ENCODE measurements around the gene MMS22L.

Gene MMS22L

DNA sequence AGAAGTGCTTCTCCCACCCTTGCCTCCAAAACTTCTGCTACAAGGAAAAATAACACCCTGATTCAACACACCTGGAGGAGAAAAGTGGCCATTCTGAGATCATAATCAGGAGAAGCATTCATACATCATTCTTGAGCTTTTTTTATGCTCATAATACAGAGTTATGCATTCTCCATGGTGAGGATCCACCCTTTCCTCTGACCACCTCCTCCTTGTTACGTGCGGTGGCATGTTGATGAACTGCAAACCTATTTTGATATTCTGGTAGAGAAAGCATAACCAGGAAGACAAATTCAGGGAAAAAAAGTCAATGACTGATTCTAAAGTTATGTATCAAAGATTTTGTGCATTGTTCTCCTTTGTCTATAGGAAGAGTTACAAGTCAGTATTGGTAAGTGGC lies 188.6 kb downstream of the MMS22L start:
- no peak overlapping the region for H3K27ac ChIP-seq (replicated peaks)
- TF ChIP-seq SPI1 (IDR thresholded peaks at IDR 0.05; ENCODE audit: borderline replicate concordance, low read depth) (no peak), GABPA (IDR thresholded peaks at IDR 0.05; ENCODE audit: low read depth) (no peak), POLR2AphosphoS5 (IDR thresholded peaks at IDR 0.05; ENCODE audit: low read depth) (no peak), REST (IDR thresholded peaks at IDR 0.05; ENCODE audit: insufficient replicate concordance, low read depth) (no peak)
- TF ChIP-seq, protein P1, sequence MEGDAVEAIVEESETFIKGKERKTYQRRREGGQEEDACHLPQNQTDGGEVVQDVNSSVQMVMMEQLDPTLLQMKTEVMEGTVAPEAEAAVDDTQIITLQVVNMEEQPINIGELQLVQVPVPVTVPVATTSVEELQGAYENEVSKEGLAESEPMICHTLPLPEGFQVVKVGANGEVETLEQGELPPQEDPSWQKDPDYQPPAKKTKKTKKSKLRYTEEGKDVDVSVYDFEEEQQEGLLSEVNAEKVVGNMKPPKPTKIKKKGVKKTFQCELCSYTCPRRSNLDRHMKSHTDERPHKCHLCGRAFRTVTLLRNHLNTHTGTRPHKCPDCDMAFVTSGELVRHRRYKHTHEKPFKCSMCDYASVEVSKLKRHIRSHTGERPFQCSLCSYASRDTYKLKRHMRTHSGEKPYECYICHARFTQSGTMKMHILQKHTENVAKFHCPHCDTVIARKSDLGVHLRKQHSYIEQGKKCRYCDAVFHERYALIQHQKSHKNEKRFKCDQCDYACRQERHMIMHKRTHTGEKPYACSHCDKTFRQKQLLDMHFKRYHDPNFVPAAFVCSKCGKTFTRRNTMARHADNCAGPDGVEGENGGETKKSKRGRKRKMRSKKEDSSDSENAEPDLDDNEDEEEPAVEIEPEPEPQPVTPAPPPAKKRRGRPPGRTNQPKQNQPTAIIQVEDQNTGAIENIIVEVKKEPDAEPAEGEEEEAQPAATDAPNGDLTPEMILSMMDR (IDR thresholded peaks at IDR 0.05; ENCODE audit: insufficient read depth, low read length), result no peak

GRCh38 chr6:97092673-97093305 lies 190.2 kb downstream of the MMS22L start:
- TF ChIP-seq POLR2AphosphoS5 (IDR thresholded peaks at IDR 0.05; ENCODE audit: low read depth), result no peak
- TF ChIP-seq SPI1 (IDR thresholded peaks at IDR 0.05; ENCODE audit: borderline replicate concordance, low read depth), result no peak
- TF ChIP-seq REST (IDR thresholded peaks at IDR 0.05; ENCODE audit: insufficient replicate concordance, low read depth), result no peak
- TF ChIP-seq GABPA (IDR thresholded peaks at IDR 0.05; ENCODE audit: low read depth), result no peak
- TF ChIP-seq, protein P1 (IDR thresholded peaks at IDR 0.05; ENCODE audit: insufficient read depth, low read length), result no peak
- no peak for DNase-seq (ENCODE audit: low read depth in 1 of 2, low spot score in 1 of 2)
- H3K4me3 ChIP-seq (replicated peaks; ENCODE audit: insufficient read depth, low read length), result no peak overlapping the region
- H3K27ac ChIP-seq (replicated peaks), result no peak overlapping the region
- no peaks in the 10 kb centered on the region for H3K27me3 ChIP-seq (ENCODE audit: insufficient read depth, poor library complexity, severe bottlenecking)

More for the DNA sequence above, 188.6 kb downstream of the MMS22L start:
- no peak for DNase-seq (ENCODE audit: low read depth in 1 of 2, low spot score in 1 of 2)
- no peak overlapping the region for H3K4me3 ChIP-seq (replicated peaks; ENCODE audit: insufficient read depth, low read length)
- H3K27me3 ChIP-seq (ENCODE audit: insufficient read depth, poor library complexity, severe bottlenecking), result no peaks in the 10 kb centered on the region

All from HL-60 (cell line).